Liver (tissue), 9 donors: ENCODE data around the gene SLC46A1. TPM values are rescaled to one million over a fixed set of nuclear protein-coding genes. Genes with fewer than 3 reads are reported as not detected.

Experiments
- DNase-seq: peaks from one replicate; pipeline ENCODE4 v3.0.0-alpha.2; 2017; ENCODE audit warnings: low spot score
- H3K27ac ChIP-seq, 2 donors: one replicate each; pipeline ENCODE4 v1.7.0; 2013; ENCODE audit warnings: inconsistent platforms in 2 of 2, low read length in 2 of 2, control low read depth in 1 of 2, low read depth in 1 of 2, mild to moderate bottlenecking in 1 of 2
- H3K27me3 ChIP-seq, 4 donors: one replicate each; pipeline versions ENCODE4 v1.6.1 to v1.7.0; 2013; ENCODE audit warnings: low read length in 3 of 4, inconsistent platforms in 1 of 4, mild to moderate bottlenecking in 1 of 4, moderate library complexity in 1 of 4; ENCODE audit not compliant: control insufficient read depth in 4 of 4, insufficient read depth in 4 of 4
- H3K36me3 ChIP-seq, 4 donors: one replicate each; pipeline versions ENCODE4 v1.6.1 to v1.7.0; 2013; ENCODE audit warnings: low read length in 3 of 4, mild to moderate bottlenecking in 3 of 4, low read depth in 1 of 4, moderate library complexity in 1 of 4; ENCODE audit not compliant: control insufficient read depth in 4 of 4, insufficient read depth in 3 of 4
- H3K4me1 ChIP-seq, 4 donors: one replicate each; pipeline versions ENCODE4 v1.6.1 to v1.7.0; 2013; ENCODE audit warnings: low read length in 3 of 4, mild to moderate bottlenecking in 3 of 4, moderate library complexity in 1 of 4; ENCODE audit not compliant: control insufficient read depth in 4 of 4, insufficient read depth in 4 of 4
- H3K4me3 ChIP-seq, 3 donors: one replicate each; pipeline versions ENCODE4 v1.6.1 to v1.7.0; 2013; ENCODE audit warnings: low read length in 3 of 3, control low read depth in 1 of 3, low read depth in 1 of 3, mild to moderate bottlenecking in 1 of 3
- H3K9ac ChIP-seq, 2 donors: one replicate each; pipeline ENCODE4 v1.7.0; 2013; ENCODE audit warnings: low read length in 2 of 2, mild to moderate bottlenecking in 2 of 2, moderate library complexity in 2 of 2, control low read depth in 1 of 2, low read depth in 1 of 2
- H3K9me3 ChIP-seq, 4 donors: one replicate each; pipeline versions ENCODE4 v1.6.1 to v1.7.0; 2013; ENCODE audit warnings: low read length in 3 of 4; ENCODE audit not compliant: control insufficient read depth in 4 of 4
- ATF3 ChIP-seq: IDR thresholded peaks from 2 replicates; pipeline ENCODE4 v1.6.1; 2016; ENCODE audit warnings: antibody characterized with exemption
- CTCF ChIP-seq: fragments of 150-350 bp; IDR thresholded peaks from 2 replicates; pipeline ENCODE4 v1.5.1; 2017; ENCODE audit warnings: improper control_type of control experiment, low read depth, low read length; ENCODE audit not compliant: missing input control
- FOXA2 ChIP-seq: IDR thresholded peaks from 2 replicates; pipeline ENCODE4 v1.6.1; 2016; ENCODE audit warnings: antibody characterized with exemption
- GABPA ChIP-seq, 2 donors: IDR thresholded peaks in 1 of 2; conservative IDR thresholded peaks in 1 of 2; 2 replicates each; pipeline ENCODE4 v1.6.1; 2016; ENCODE audit warnings: antibody characterized with exemption in 2 of 2, mild to moderate bottlenecking in 1 of 2, moderate library complexity in 1 of 2
- HNF4A ChIP-seq, 2 donors: conservative IDR thresholded peaks; 2 replicates each; pipeline ENCODE4 v1.6.1; 2016; ENCODE audit warnings: antibody characterized with exemption in 2 of 2, mild to moderate bottlenecking in 2 of 2
- HNF4G ChIP-seq: IDR thresholded peaks from 2 replicates; pipeline ENCODE4 v1.6.1; 2016; ENCODE audit warnings: antibody characterized with exemption
- JUND ChIP-seq, 2 donors: IDR thresholded peaks; 2 replicates each; pipeline ENCODE4 v1.6.1; 2016; ENCODE audit warnings: antibody characterized with exemption in 2 of 2
- MAX ChIP-seq: IDR thresholded peaks from 2 replicates; pipeline ENCODE4 v1.6.1; 2016; ENCODE audit warnings: antibody characterized with exemption
- NR2F2 ChIP-seq: IDR thresholded peaks from 2 replicates; pipeline ENCODE4 v1.6.1; 2016; ENCODE audit warnings: antibody characterized with exemption
- RAD21 ChIP-seq, 2 donors: IDR thresholded peaks; 2 replicates each; pipeline ENCODE4 v1.6.1; 2016; ENCODE audit warnings: antibody characterized with exemption in 2 of 2, mild to moderate bottlenecking in 2 of 2
- REST ChIP-seq: IDR thresholded peaks from 2 replicates; pipeline ENCODE4 v1.6.1; 2016; ENCODE audit warnings: antibody characterized with exemption, mild to moderate bottlenecking
- RXRA ChIP-seq, 2 donors: IDR thresholded peaks; 2 replicates each; pipeline ENCODE4 v1.6.1; 2017 to 2018; ENCODE audit warnings: antibody characterized with exemption in 2 of 2, mild to moderate bottlenecking in 1 of 2
- SP1 ChIP-seq: IDR thresholded peaks from 2 replicates; pipeline ENCODE4 v1.6.1; 2018; ENCODE audit warnings: antibody characterized with exemption, mild to moderate bottlenecking
- TAF1 ChIP-seq: conservative IDR thresholded peaks from 2 replicates; pipeline ENCODE4 v1.6.1; 2016; ENCODE audit warnings: antibody characterized with exemption, mild to moderate bottlenecking
- YY1 ChIP-seq: IDR thresholded peaks from 2 replicates; pipeline ENCODE4 v1.6.1; 2016; ENCODE audit warnings: antibody characterized with exemption, mild to moderate bottlenecking
- WGBS: extraction: QIAGEN DNeasy Blood & Tissue Kit; methylation state at CpG from one replicate; pipeline ENCODE4 v1.1.7; 2013; 5-methylcytosine and 5-hydroxymethylcytosine counted together
- polyA plus RNA-seq, 2 donors: library from polyadenylated mRNA; stranded (reverse) in 1 of 2; unstranded in 1 of 2; fragments of 200-250 nt in 1 of 2; fragments of >200 nt in 1 of 2; fragmentation: Nextera tagmentation in 1 of 2; extraction: Ambion mirVana in 1 of 2; gene quantifications; one replicate each; pipeline versions ENCODE4 v1.2.1 to v1.2.3, GENCODE V29; 2013 to 2015
- total RNA-seq, 2 donors: library from RNA; depleted of rRNA; stranded (reverse); fragments of >200 nt; gene quantifications; one replicate each; pipeline ENCODE4 v1.2.3, GENCODE V29; 2014
- TF ChIP-seq, protein P1 (sequence below): IDR thresholded peaks from 2 replicates; pipeline ENCODE4 v1.6.1; 2016; ENCODE audit warnings: antibody characterized with exemption
- donor health status: healthy.
- donor health status: healthy.
- donor health status: healthy.
- donor health status: healthy.
- donor health status: healthy.

The SLC46A1 gene
- total and polyA plus RNA-seq, 4 donors = 13.6 to 47.9 (median 19.1) TPM

- H3K9me3 ChIP-seq = no peaks in the 10 kb centered on the region
- no peak overlapping the region for H3K9ac ChIP-seq
- H3K27me3 ChIP-seq = no peaks in the 10 kb centered on the region
- H3K27ac ChIP-seq = peak overlapping the region in 1 of 2 donors; percentile 10
- H3K36me3 ChIP-seq = peaks cover 17 to 59% (median 50%) of the 10 kb centered on the region in 4 donors
- H3K4me1 ChIP-seq = peaks cover 23 to 55% (median 48%) of the 10 kb centered on the region in 4 donors
- no peak for TF ChIP-seq RAD21 (IDR thresholded peaks at IDR 0.05)
- TF ChIP-seq SP1 = no peak
- TF ChIP-seq ATF3 = no peak
- TF ChIP-seq, protein P1, sequence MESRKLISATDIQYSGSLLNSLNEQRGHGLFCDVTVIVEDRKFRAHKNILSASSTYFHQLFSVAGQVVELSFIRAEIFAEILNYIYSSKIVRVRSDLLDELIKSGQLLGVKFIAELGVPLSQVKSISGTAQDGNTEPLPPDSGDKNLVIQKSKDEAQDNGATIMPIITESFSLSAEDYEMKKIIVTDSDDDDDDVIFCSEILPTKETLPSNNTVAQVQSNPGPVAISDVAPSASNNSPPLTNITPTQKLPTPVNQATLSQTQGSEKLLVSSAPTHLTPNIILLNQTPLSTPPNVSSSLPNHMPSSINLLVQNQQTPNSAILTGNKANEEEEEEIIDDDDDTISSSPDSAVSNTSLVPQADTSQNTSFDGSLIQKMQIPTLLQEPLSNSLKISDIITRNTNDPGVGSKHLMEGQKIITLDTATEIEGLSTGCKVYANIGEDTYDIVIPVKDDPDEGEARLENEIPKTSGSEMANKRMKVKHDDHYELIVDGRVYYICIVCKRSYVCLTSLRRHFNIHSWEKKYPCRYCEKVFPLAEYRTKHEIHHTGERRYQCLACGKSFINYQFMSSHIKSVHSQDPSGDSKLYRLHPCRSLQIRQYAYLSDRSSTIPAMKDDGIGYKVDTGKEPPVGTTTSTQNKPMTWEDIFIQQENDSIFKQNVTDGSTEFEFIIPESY = no peak
- TF ChIP-seq YY1 = no peak
- no peak for TF ChIP-seq HNF4G
- no peak for TF ChIP-seq TAF1
- DNase-seq = no peak
- WGBS = 65% methylated on average over 3 of the region's 3 CpGs
- H3K4me3 ChIP-seq = no peak overlapping the region
Measured at GRCh38 chr17:28348979-28349378, 57.0 kb downstream of the SLC46A1 start.

DNA sequence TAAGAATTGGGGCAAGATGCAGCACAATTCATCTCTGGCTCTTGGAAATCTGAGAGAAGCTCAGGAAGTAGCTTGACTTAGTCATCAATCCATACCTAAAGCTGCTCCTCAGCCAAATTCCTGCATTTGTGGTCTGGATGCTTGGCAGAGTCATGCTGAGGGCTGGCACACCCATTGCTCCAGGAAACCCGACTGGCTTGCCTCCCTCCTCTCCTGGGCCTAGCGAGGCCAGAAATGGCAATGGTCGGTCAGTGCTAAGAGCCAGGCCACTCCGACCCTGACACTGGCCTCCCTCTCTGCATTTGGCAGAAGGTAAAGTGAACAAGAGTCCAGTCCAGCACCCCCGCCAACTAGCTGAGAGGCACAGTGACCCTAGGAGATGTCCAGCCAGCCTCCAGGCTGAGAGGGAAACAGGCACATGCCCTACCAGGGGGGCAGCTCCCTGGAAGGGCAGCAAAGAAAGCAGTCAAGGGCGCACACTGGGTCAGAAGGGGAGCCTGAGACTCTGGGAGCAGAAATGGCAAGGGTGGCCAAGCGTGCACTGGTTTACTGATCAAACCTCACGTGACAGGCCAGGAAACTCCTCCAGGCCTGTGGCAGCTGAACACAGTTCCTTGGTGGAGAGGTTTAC is 58.6 kb downstream of the SLC46A1 start:
- no peak for DNase-seq
- no peak for TF ChIP-seq REST
- TF ChIP-seq RXRA (IDR thresholded peaks at IDR 0.05) = peak in 1 of 2 donors; percentile 56
- peak; percentile 17 to 64 for TF ChIP-seq HNF4A (conservative IDR thresholded peaks at IDR 0.05)
- Histone ChIP-seq H3K27me3 (no peaks in the 10 kb centered on the region), H3K4me3 (peak overlapping the region in 1 of 3 donors; percentile 26), H3K36me3 (peaks cover 15 to 57% (median 43%) of the 10 kb centered on the region in 4 donors), H3K4me1 (peaks cover 23 to 67% (median 56%) of the 10 kb centered on the region in 4 donors), H3K27ac (peak overlapping the region; percentile 57 to 89), H3K9me3 (no peaks in the 10 kb centered on the region), H3K9ac (peak overlapping the region; percentile 45 to 57)
- WGBS = 34% methylated on average over 8 of the region's 8 CpGs

- Histone ChIP-seq H3K4me3 (peak overlapping the region in 1 of 3 donors; percentile 51), H3K27ac (peak overlapping the region; percentile 57 to 89), H3K27me3 (no peaks in the 10 kb centered on the region), H3K36me3 (peaks cover 15 to 60% (median 46%) of the 10 kb centered on the region in 4 donors), H3K9ac (peak overlapping the region; percentile 57 to 77), H3K4me1 (peaks cover 23 to 69% (median 56%) of the 10 kb centered on the region in 4 donors), H3K9me3 (no peaks in the 10 kb centered on the region)
- WGBS = 19% methylated on average over 7 of the region's 7 CpGs
- no peak for DNase-seq
- peak; percentile 70 to 71 for TF ChIP-seq HNF4A (conservative IDR thresholded peaks at IDR 0.05)
- TF ChIP-seq ATF3 = no peak
- TF ChIP-seq, protein P1 = peak; percentile 54
- TF ChIP-seq CTCF = peak; percentile 71
- TF ChIP-seq MAX = peak; percentile 44
- no peak for TF ChIP-seq TAF1
- peak in 1 of 2 donors; percentile 66 for TF ChIP-seq GABPA (IDR thresholded peaks at IDR 0.05 in 1 of 2, conservative IDR thresholded peaks at IDR 0.05 in 1 of 2)
- peak; percentile 79 for TF ChIP-seq SP1
- TF ChIP-seq NR2F2 = peak; percentile 84
- peak in 1 of 2 donors; percentile 27 for TF ChIP-seq JUND (IDR thresholded peaks at IDR 0.05)
- peak; percentile 57 for TF ChIP-seq FOXA2
- peak; percentile 54 to 77 for TF ChIP-seq RXRA (IDR thresholded peaks at IDR 0.05)
Measured at GRCh38 chr17:28346746-28347246, 59.2 kb downstream of the SLC46A1 start.
